Superior temporal gyrus (tissue), 1 donor: ENCODE measurements around the gene SLC11A1.
A peak's percentile ranks its signal among the peaks of the same experiment; 100 is the strongest.

ENCODE experiments used
- DNase-seq: peaks from one replicate; pipeline ENCODE4 v3.0.0-alpha.2; 2016; ENCODE audit errors: extremely low spot score

SLC11A1 gene

GRCh38 chr2:218394298-218395089 is 12.4 kb downstream of the SLC11A1 start:
- DNase-seq, result no peak

GRCh38 chr2:218395090-218395444 is 13.0 kb downstream of the SLC11A1 start:
- DNase-seq, result no peak

GRCh38 chr2:218395456-218395825 is 13.4 kb downstream of the SLC11A1 start:
- no peak for DNase-seq

- DNase-seq, result peak; percentile 97
Observed at GRCh38 chr2:218395826-218396687, 14.0 kb downstream of the SLC11A1 start.

- peak; percentile 71 for DNase-seq
Observed at GRCh38 chr2:218396688-218397462, 14.8 kb downstream of the SLC11A1 start.

- no peak for DNase-seq
Observed at GRCh38 chr2:218397463-218397819, 15.4 kb downstream of the SLC11A1 start.

GRCh38 chr2:218397820-218398436 is 15.9 kb downstream of the SLC11A1 start:
- DNase-seq, result peak; percentile 40

- DNase-seq, result peak; percentile 52
Observed at GRCh38 chr2:218398437-218399390, 16.6 kb downstream of the SLC11A1 start.

- DNase-seq, result peak; percentile 95
Observed at GRCh38 chr2:218399391-218400166, 17.5 kb downstream of the SLC11A1 start, which contains the start of gene CTDSP1. Gene CTDSP1, plus strand, starts transcription at chr2:218399868. Its CDS starts 223 bp downstream, at chr2:218400091.

GRCh38 chr2:218400167-218400929 is 18.3 kb downstream of the SLC11A1 start:
- no peak for DNase-seq

GRCh38 chr2:218400930-218401881 is 19.1 kb downstream of the SLC11A1 start:
- no peak for DNase-seq

GRCh38 chr2:218401890-218402289 is 19.8 kb downstream of the SLC11A1 start:
- DNase-seq, result no peak

GRCh38 chr2:218402491-218402901 is 20.4 kb downstream of the SLC11A1 start:
- DNase-seq, result no peak

GRCh38 chr2:218402911-218403411 is 20.9 kb downstream of the SLC11A1 start:
- DNase-seq, result no peak

- DNase-seq, result no peak
Observed at GRCh38 chr2:218403810-218404209, 21.7 kb downstream of the SLC11A1 start.

GRCh38 chr2:218404351-218405085 is 22.4 kb downstream of the SLC11A1 start:
- DNase-seq, result no peak
